ENCODE measurements around the gene ADAT3. TPM values are rescaled to one million over a fixed set of nuclear protein-coding genes. Genes with fewer than 3 reads are reported as not detected.

The ADAT3 gene
- total and polyA plus RNA-seq, 2 experiments from 2014 or later, result 2.4 to 11.0 TPM

GRCh38 chr19:1856698-1857603 is 48.2 kb upstream of the ADAT3 start:
- H3K4me1 ChIP-seq (ENCODE audit: insufficient read depth), result peaks cover 73% of the 10 kb centered on the region
- H2AFZ ChIP-seq, result no peak overlapping the region
- no peaks in the 10 kb centered on the region for H3K36me3 ChIP-seq (replicated peaks; ENCODE audit: insufficient read depth, low read depth)
- H3K4me3 ChIP-seq, result peak overlapping the region; percentile 12
- TF ChIP-seq CTCF (IDR thresholded peaks at IDR 0.05; ENCODE audit: poor library complexity), result no peak
- TF ChIP-seq EZH2phosphoT487 (IDR thresholded peaks at IDR 0.05; ENCODE audit: low read depth, severe bottlenecking, unreplicated experiment), result no peak
- no peak for TF ChIP-seq EZH2 (IDR thresholded peaks at IDR 0.05; ENCODE audit: borderline replicate concordance)
- H3K27me3 ChIP-seq, result no peaks in the 10 kb centered on the region
- H3K79me2 ChIP-seq, result peaks cover 83% of the 10 kb centered on the region
- no peaks in the 10 kb centered on the region for H3K9me2 ChIP-seq (replicated peaks; ENCODE audit: insufficient read depth)
- peak; percentile 95 for DNase-seq (ENCODE audit: low spot score)
- H3K4me2 ChIP-seq, result peak overlapping the region; percentile 83
- H3K9me3 ChIP-seq (ENCODE audit: low read depth), result no peaks in the 10 kb centered on the region
- WGBS (ENCODE audit: low lambda C conversion rate, missing lambda C conversion rate), result 36% methylated on average over 34 of the region's 73 CpGs
- peaks cover 39% of the 10 kb centered on the region for H4K20me1 ChIP-seq (ENCODE audit: insufficient read depth, poor library complexity, severe bottlenecking)
- peak overlapping the region; percentile 97 for H3K27ac ChIP-seq

GRCh38 chr19:1857648-1858326 is 47.4 kb upstream of the ADAT3 start:
- Histone ChIP-seq H3K27ac (peak overlapping the region; percentile 97), H2AFZ (no peak overlapping the region), H3K4me2 (peak overlapping the region; percentile 83), H3K36me3 (replicated peaks; ENCODE audit: insufficient read depth, low read depth) (no peaks in the 10 kb centered on the region), H3K79me2 (peaks cover 86% of the 10 kb centered on the region), H3K9me3 (ENCODE audit: low read depth) (no peaks in the 10 kb centered on the region), H3K4me1 (ENCODE audit: insufficient read depth) (peaks cover 77% of the 10 kb centered on the region), H4K20me1 (ENCODE audit: insufficient read depth, poor library complexity, severe bottlenecking) (peaks cover 45% of the 10 kb centered on the region), H3K27me3 (no peaks in the 10 kb centered on the region), H3K4me3 (no peak overlapping the region), H3K9me2 (replicated peaks; ENCODE audit: insufficient read depth) (no peaks in the 10 kb centered on the region)
- DNase-seq (ENCODE audit: low spot score), result no peak
- no peak for TF ChIP-seq EZH2 (IDR thresholded peaks at IDR 0.05; ENCODE audit: borderline replicate concordance)
- TF ChIP-seq EZH2phosphoT487 (IDR thresholded peaks at IDR 0.05; ENCODE audit: low read depth, severe bottlenecking, unreplicated experiment), result no peak
- TF ChIP-seq CTCF (IDR thresholded peaks at IDR 0.05; ENCODE audit: poor library complexity), result no peak
- WGBS (ENCODE audit: low lambda C conversion rate, missing lambda C conversion rate), result 77% methylated on average over 10 of the region's 16 CpGs

- Histone ChIP-seq H3K4me3 (no peak overlapping the region), H3K36me3 (replicated peaks; ENCODE audit: insufficient read depth, low read depth) (no peaks in the 10 kb centered on the region), H3K9me2 (replicated peaks; ENCODE audit: insufficient read depth) (no peaks in the 10 kb centered on the region), H4K20me1 (ENCODE audit: insufficient read depth, poor library complexity, severe bottlenecking) (peaks cover 42% of the 10 kb centered on the region), H3K79me2 (peaks cover 83% of the 10 kb centered on the region), H3K9me3 (ENCODE audit: low read depth) (no peaks in the 10 kb centered on the region), H3K4me2 (peak overlapping the region; percentile 83), H3K27ac (peak overlapping the region; percentile 97), H2AFZ (no peak overlapping the region), H3K4me1 (ENCODE audit: insufficient read depth) (peaks cover 74% of the 10 kb centered on the region), H3K27me3 (no peaks in the 10 kb centered on the region)
- no peak for TF ChIP-seq EZH2 (IDR thresholded peaks at IDR 0.05; ENCODE audit: borderline replicate concordance)
- no peak for TF ChIP-seq EZH2phosphoT487 (IDR thresholded peaks at IDR 0.05; ENCODE audit: low read depth, severe bottlenecking, unreplicated experiment)
- no peak for TF ChIP-seq CTCF (IDR thresholded peaks at IDR 0.05; ENCODE audit: poor library complexity)
- WGBS (ENCODE audit: low lambda C conversion rate, missing lambda C conversion rate), result 97% methylated on average over 7 of the region's 10 CpGs
- DNase-seq (ENCODE audit: low spot score), result no peak
Observed at GRCh38 chr19:1858412-1859081, 46.7 kb upstream of the ADAT3 start.
